A549 (cell line): ENCODE results near the gene LCNL1. TPM values are rescaled to one million over a fixed set of nuclear protein-coding genes. Genes with fewer than 3 reads are reported as not detected.

ENCODE experiments used
- ATAC-seq, 2 experiments: fragments of 200-7000 bp in 1 of 2; fragments of >200 bp in 1 of 2; cut with Nextera tagmentation in 1 of 2; cut with Tn5 transposase in 1 of 2; 3 replicates each; pipeline versions ENCODE4 v1.8.0 to v1.9.1; 2018 to 2020; ENCODE audit warnings: mild to moderate bottlenecking in 1 of 2, moderate library complexity in 1 of 2
- CTCF ChIA-PET: fragments of 300-600 bp; sonication (Branson Sonifier 250); formaldehyde crosslinking; extraction: SDS; loops from one replicate; lab custom pipeline; 2021; ENCODE audit warnings: antibody characterized with exemption, inconsistent platforms; lab: Yijun Ruan, JAX
- POLR2A ChIA-PET: fragments of 350-600 bp; formaldehyde crosslinking; extraction: SDS; loops from one replicate; lab custom pipeline; 2021; ENCODE audit warnings: antibody characterized with exemption, inconsistent platforms; lab: Yijun Ruan, JAX
- DNase-seq, 2 experiments: peaks; one replicate each; pipeline versions ENCODE4 v3.0.0 to v3.0.0-alpha.2; 2011 to 2016; ENCODE audit warnings: low read depth in 1 of 2, low spot score in 1 of 2
- FAIRE-seq: peaks from 2 replicates; lab custom pipeline; 2011; peaks lifted over from hg19 to GRCh38; lab: Jason Lieb, UNC
- H3K27ac ChIP-seq, 2 experiments: fragments of >200 bp; sonication (Bioruptor Twin); formaldehyde crosslinking; 3 replicates each; pipeline ENCODE4 v1.5.1; 2016 to 2017
- H3K4me1 ChIP-seq: fragments of >200 bp; sonication (Bioruptor Twin); formaldehyde crosslinking; 3 replicates; pipeline ENCODE4 v1.6.1; 2016
- H3K4me2 ChIP-seq: fragments of >200 bp; sonication (Bioruptor Twin); formaldehyde crosslinking; 3 replicates; pipeline ENCODE4 v1.6.1; 2016
- H3K4me3 ChIP-seq: fragments of >200 bp; sonication (Bioruptor Twin); formaldehyde crosslinking; 3 replicates; pipeline ENCODE4 v1.5.1; 2016
- H3K9me3 ChIP-seq: fragments of >200 bp; sonication (Bioruptor Twin); formaldehyde crosslinking; 3 replicates; pipeline ENCODE4 v1.6.1; 2016
- BHLHE40 ChIP-seq: IDR thresholded peaks from 2 replicates; pipeline ENCODE4 v1.6.1; 2012; ENCODE audit warnings: low read depth, low read length, inconsistent platforms
- CBX2 ChIP-seq: fragments of 200-600 bp; sonication (generic); IDR thresholded peaks from 2 replicates; pipeline ENCODE4 v1.6.1; 2016; ENCODE audit warnings: low read depth, mild to moderate bottlenecking, borderline replicate concordance
- CBX8 ChIP-seq: fragments of 200-600 bp; sonication (generic); IDR thresholded peaks from 2 replicates; pipeline ENCODE4 v1.6.1; 2016
- CEBPB ChIP-seq, 2 experiments: fragments of >200 bp in 1 of 2; sonication (Bioruptor Twin) in 1 of 2; formaldehyde crosslinking in 1 of 2; IDR thresholded peaks; 2 replicates each; pipeline ENCODE4 v1.6.1; 2012 to 2016
- CHD2 ChIP-seq: fragments of 150-350 bp; IDR thresholded peaks from 2 replicates; pipeline ENCODE4 v1.6.1; 2014; ENCODE audit warnings: low read length; ENCODE audit not compliant: partially characterized antibody
- FOXS1 ChIP-seq: fragments of 250-450 bp; sonication (Bioruptor Pico); IDR thresholded peaks from 2 replicates; pipeline ENCODE4 v1.5.0; 2020; ENCODE audit warnings: mild to moderate bottlenecking, moderate library complexity
- HEYL ChIP-seq: fragments of 250-450 bp; sonication (Bioruptor Pico); IDR thresholded peaks from 2 replicates; pipeline ENCODE4 v1.8.0; 2021; ENCODE audit warnings: mild to moderate bottlenecking, moderate library complexity
- HOXA7 ChIP-seq: fragments of 250-450 bp; sonication (Bioruptor Pico); IDR thresholded peaks from 2 replicates; pipeline ENCODE4 v1.5.0; 2020; ENCODE audit warnings: mild to moderate bottlenecking, moderate library complexity
- JUNB ChIP-seq: fragments of >200 bp; sonication (Bioruptor Twin); formaldehyde crosslinking; IDR thresholded peaks from 2 replicates; pipeline ENCODE4 v1.6.1; 2016
- MAFK ChIP-seq: fragments of 450-650 bp; IDR thresholded peaks from 2 replicates; pipeline ENCODE4 v1.6.1; 2014; ENCODE audit not compliant: partially characterized antibody
- MAZ ChIP-seq: fragments of 150-350 bp; IDR thresholded peaks from 2 replicates; pipeline ENCODE4 v1.6.1; 2014; ENCODE audit warnings: antibody characterized with exemption, low read depth, low read length, borderline replicate concordance
- NFE2L2 ChIP-seq: fragments of 150-350 bp; conservative IDR thresholded peaks from 2 replicates; pipeline ENCODE4 v1.6.1; 2014; ENCODE audit warnings: low read length
- NPAS2 ChIP-seq: fragments of 250-450 bp; sonication (Bioruptor Pico); IDR thresholded peaks from 2 replicates; pipeline ENCODE4 v1.8.0; 2022; ENCODE audit warnings: mild to moderate bottlenecking, moderate library complexity, borderline replicate concordance
- POLR2AphosphoS2 ChIP-seq: conservative IDR thresholded peaks from 2 replicates; pipeline ENCODE4 v1.6.1; 2012; ENCODE audit warnings: low read length, improper control_type of control experiment, inconsistent platforms
- RCOR1 ChIP-seq: fragments of 150-350 bp; IDR thresholded peaks from 2 replicates; pipeline ENCODE4 v1.6.1; 2014; ENCODE audit warnings: antibody characterized with exemption, low read length, low read depth
- REST ChIP-seq: fragments of 200-600 bp; sonication (generic); IDR thresholded peaks from 2 replicates; pipeline ENCODE4 v1.6.1; 2016; ENCODE audit warnings: antibody characterized with exemption, mild to moderate bottlenecking, moderate library complexity
- RFX5 ChIP-seq: fragments of 450-650 bp; IDR thresholded peaks from 2 replicates; pipeline ENCODE4 v1.7.1; 2014; ENCODE audit warnings: antibody characterized with exemption, mild to moderate bottlenecking, moderate library complexity
- RNF2 ChIP-seq: fragments of 200-600 bp; sonication (generic); IDR thresholded peaks from 2 replicates; pipeline ENCODE4 v1.6.1; 2016; ENCODE audit warnings: low read depth, mild to moderate bottlenecking, antibody characterized with exemption, moderate library complexity, borderline replicate concordance
- SMC3 ChIP-seq: fragments of >200 bp; sonication (Bioruptor Twin); formaldehyde crosslinking; IDR thresholded peaks from 3 replicates; pipeline ENCODE4 v1.6.1; 2018; ENCODE audit warnings: inconsistent platforms
- ZC3H11A ChIP-seq: fragments of 450-650 bp; IDR thresholded peaks from 2 replicates; pipeline ENCODE4 v1.6.1; 2014; ENCODE audit warnings: antibody characterized with exemption, mild to moderate bottlenecking
- WGBS: methylation state at CpG from one replicate; pipeline ENCODE4 v1.1.6; 2017; ENCODE audit errors: missing lambda C conversion rate; 5-methylcytosine and 5-hydroxymethylcytosine counted together
- polyA plus RNA-seq, 4 experiments: library from polyadenylated mRNA; depleted of rRNA in 3 of 4; stranded (reverse); fragments of >200 nt; fragmentation: RNase III in 1 of 4; extraction: RNeasy Plus Mini Kit Qiagen cat#74134 plus additional on column Dnase treatment in 1 of 4; gene quantifications; 2 replicates in 3 of 4; 3 replicates in 1 of 4; pipeline ENCODE4 v1.2.3, GENCODE V29; 2011 to 2017

LCNL1 gene
- polyA plus RNA-seq, 2 of the 4 experiments (the other 2 are of a cell fraction) = 0.08 to 0.19 TPM

GRCh38 chr9:137022662-137023008 lies 39.8 kb downstream of the LCNL1 start:
- H3K9me3 ChIP-seq = no peaks in the 10 kb centered on the region
- ATAC-seq (no peak; a peak in 1 of 6 replicates), FAIRE-seq (no peak), DNase-seq (no peak)
- no peak for TF ChIP-seq NFE2L2
- no peak for TF ChIP-seq POLR2AphosphoS2
- no peak for TF ChIP-seq CBX8
- TF ChIP-seq RCOR1 = no peak
- TF ChIP-seq FOXS1 (CRISPR knock-in tag) = no peak
- no peak for TF ChIP-seq MAZ
- TF ChIP-seq SMC3 = no peak
- TF ChIP-seq NPAS2 (CRISPR knock-in tag) = no peak
- TF ChIP-seq JUNB = no peak
- no peak for TF ChIP-seq CEBPB (IDR thresholded peaks at IDR 0.05)
- H3K4me3 ChIP-seq = no peak overlapping the region
- H3K27ac ChIP-seq = peak overlapping the region in 1 of 2 experiments; percentile 34; a peak in 2 of 6 replicates
- no peak overlapping the region for H3K4me2 ChIP-seq
- POLR2A ChIA-PET = interaction anchor here (0.6 kb wide), 1 partner anchor 31 kb away, joined by 6 read pairs; no protein-coding TSS in a partner anchor
- WGBS = 100% methylated on average over 4 of the region's 23 CpGs
- CTCF ChIA-PET = interaction anchor here (1.1 to 20.4 kb wide), 6 partner anchors 11 to 74 kb away, joined by 3 to 282 read pairs (median 90); partner anchors contain the start of genes C8G, FBXW5, LCN12 and NPDC1
- peaks cover 20% of the 10 kb centered on the region for H3K4me1 ChIP-seq

GRCh38 chr9:137023157-137023556 lies 40.4 kb downstream of the LCNL1 start:
- 87% methylated on average over 7 of the region's 7 CpGs for WGBS
- no peak for TF ChIP-seq HOXA7 (CRISPR knock-in tag)
- TF ChIP-seq NFE2L2 = no peak
- no peak for TF ChIP-seq ZC3H11A
- no peak for TF ChIP-seq MAZ
- TF ChIP-seq RNF2 = no peak
- no peak for TF ChIP-seq RCOR1
- TF ChIP-seq CEBPB (IDR thresholded peaks at IDR 0.05) = no peak
- no peak for TF ChIP-seq CBX2
- ATAC-seq (no peak), FAIRE-seq (no peak), DNase-seq (no peak)
- POLR2A ChIA-PET = no interaction called here
- Histone ChIP-seq H3K4me3 (no peak overlapping the region), H3K4me2 (no peak overlapping the region), H3K4me1 (peaks cover 20% of the 10 kb centered on the region), H3K27ac (0 out of 6 replicates have a peak overlapping the region, but pooled peaks of 1 of the 2 experiments have one; percentile 17), H3K9me3 (no peaks in the 10 kb centered on the region)
- CTCF ChIA-PET = interaction anchor here (1.1 to 20.4 kb wide), 5 partner anchors 12 to 74 kb away, joined by 3 to 282 read pairs (median 169); partner anchors contain the start of genes C8G, FBXW5, LCN12 and NPDC1

GRCh38 chr9:137023583-137023991 lies 40.8 kb downstream of the LCNL1 start:
- FAIRE-seq (no peak), DNase-seq (no peak), ATAC-seq (no peak)
- 81% methylated on average over 11 of the region's 15 CpGs for WGBS
- ChIA-PET POLR2A (no interaction called here), CTCF (interaction anchor here (12.3 to 20.4 kb wide), 3 partner anchors 14 to 75 kb away, joined by 169 to 282 read pairs (median 207); partner anchors contain the start of genes C8G, FBXW5, LCN12 and SAPCD2)
- no peak for TF ChIP-seq HEYL
- TF ChIP-seq RFX5 = no peak
- no peak overlapping the region for H3K4me3 ChIP-seq
- no peaks in the 10 kb centered on the region for H3K9me3 ChIP-seq
- no peak overlapping the region for H3K4me2 ChIP-seq
- H3K4me1 ChIP-seq = peaks cover 22% of the 10 kb centered on the region
- H3K27ac ChIP-seq = 0 out of 6 replicates have a peak overlapping the region, but pooled peaks of 1 of the 2 experiments have one; percentile 17

- ATAC-seq (no peak), FAIRE-seq (no peak), DNase-seq (no peak)
- peaks cover 30% of the 10 kb centered on the region for H3K4me1 ChIP-seq
- H3K27ac ChIP-seq = no peak overlapping the region
- CTCF ChIA-PET = interaction anchor here (0.6 to 20.4 kb wide), 16 partner anchors 12 to 259 kb away, joined by 3 to 282 read pairs (median 4); partner anchors contain the start of genes C8G, CCDC183, FBXW5 and LCN12
- no CpG with 5 or more reads among the region's 21 CpGs for WGBS
- no peak overlapping the region for H3K4me2 ChIP-seq
- H3K4me3 ChIP-seq = no peak overlapping the region
- POLR2A ChIA-PET = no interaction called here
- H3K9me3 ChIP-seq = no peaks in the 10 kb centered on the region
- TF ChIP-seq BHLHE40 (no peak), POLR2AphosphoS2 (no peak), CHD2 (no peak), REST (no peak), MAFK (no peak), FOXS1 (CRISPR knock-in tag) (no peak), RNF2 (no peak)
Observed at GRCh38 chr9:137025517-137025966, 42.7 kb downstream of the LCNL1 start.
